GM19324 (cell line): ENCODE results near the gene ZNF77.
"Not testable (repeated sequence)": the region's sequence is repeated elsewhere in the genome, so short reads cannot be mapped to it uniquely, and the experiment has no call there.

Experiments
- ATAC-seq: cut with Tn5 transposase; IDR thresholded peaks from one replicate; pipeline ENCODE4 v1.9.1; 2021; ENCODE audit warnings: mild to moderate bottlenecking, moderate library complexity; ENCODE audit not compliant: unreplicated experiment, low FRiP score

ZNF77 gene

DNA sequence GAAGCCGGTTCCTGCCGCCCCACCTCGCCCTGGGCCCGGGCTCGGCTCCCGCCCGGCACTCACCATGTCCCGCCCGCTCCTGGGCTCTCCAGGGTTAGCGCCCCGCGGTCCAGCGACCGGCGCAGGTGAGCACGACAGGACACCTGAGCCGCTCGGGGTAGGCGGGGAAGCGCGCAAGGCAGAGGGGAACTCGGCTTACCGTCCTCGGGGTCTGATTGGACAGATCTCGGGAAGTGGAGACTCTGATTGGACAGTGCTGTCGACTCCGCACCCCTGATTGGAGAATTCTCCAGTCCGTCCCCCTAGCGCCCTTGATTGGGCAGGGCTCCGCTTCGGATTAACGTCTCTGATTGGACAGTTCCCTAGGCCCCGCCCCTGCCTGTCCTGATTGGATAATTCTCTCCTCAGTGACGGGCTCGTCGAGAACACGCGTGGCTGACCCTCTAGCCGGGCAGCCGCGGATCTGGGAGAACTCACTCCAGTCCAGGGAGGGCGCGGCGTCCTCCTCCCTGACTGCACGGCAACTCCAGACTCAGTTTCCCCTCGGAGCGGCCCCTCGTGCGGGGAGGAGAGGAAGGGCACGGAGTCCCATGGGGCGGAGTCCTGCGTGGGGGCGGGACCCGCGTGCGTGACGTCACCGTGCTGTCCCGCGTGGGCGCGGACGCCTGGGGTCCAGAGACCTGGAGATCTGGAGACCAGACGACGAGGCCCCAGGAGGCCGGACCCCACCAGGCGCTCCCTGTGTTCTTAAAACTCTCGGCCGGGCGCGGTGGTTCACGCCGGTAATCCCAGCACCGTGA lies at the start of gene ZNF77:
Gene ZNF77, minus strand, starts transcription at position 197 of the 800 bp plus-strand sequence. Its CDS starts 131 bp downstream, at position 66.
- ATAC-seq = peak; percentile 96

DNA sequence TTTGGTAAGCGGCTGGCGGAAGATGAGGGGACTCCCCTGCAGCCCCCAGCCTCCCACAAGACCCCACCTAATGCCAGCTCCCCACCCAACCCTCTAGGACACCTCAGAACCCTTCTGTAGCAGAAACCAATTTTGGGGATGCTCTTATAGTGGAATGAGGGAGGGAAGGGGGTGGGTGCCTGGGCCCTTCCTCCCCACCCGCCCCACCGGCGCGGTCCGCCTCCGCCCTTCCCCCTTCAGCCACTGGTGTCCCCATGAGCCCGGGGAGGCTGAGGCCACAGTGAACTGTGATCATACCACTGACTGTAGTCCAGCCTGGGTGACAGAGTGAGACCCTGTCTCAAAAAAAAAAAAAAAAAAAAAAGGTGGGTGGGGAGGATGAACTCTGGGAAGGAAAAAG lies 48.8 kb upstream of the ZNF77 start:
- ATAC-seq = no peak

DNA sequence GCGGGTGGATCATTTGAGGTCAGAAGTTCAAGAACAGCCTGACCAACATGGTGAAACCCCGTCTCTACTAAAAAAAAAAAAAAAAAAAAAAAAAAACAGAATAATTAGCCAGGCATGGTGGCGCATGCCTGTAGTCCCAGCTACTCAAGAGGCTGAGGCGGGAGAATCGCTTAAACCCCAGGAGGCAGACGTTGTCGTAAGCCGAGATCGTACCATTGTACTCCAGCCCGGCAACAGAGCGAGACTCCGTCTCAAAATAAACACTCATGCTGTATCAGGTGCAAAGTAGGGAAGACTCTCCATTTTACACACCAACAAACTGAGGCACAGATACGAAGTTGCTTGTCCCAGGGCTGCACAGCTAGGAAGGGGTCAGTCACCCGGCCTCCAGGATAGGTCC lies 48.2 kb upstream of the ZNF77 start:
- no peak for ATAC-seq

DNA sequence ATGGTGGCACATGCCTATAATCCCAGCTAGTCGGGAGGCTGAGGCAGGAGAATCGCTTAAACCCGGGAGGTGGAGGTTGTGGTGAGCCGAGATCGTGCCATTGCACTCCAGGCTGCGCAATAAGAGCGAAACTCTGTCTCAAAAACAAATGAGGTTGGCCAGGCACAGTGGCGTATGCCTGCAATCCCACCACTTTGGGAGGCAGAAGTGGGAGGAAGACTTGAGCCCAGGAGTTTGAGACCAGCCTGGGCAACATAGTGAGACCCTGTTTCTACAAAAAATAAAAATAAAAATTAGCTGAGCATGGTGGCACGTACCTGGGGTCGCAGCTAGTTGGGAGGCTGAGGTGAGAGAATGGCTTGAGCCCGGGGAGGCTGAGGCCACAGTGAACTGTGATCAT lies 47.6 kb upstream of the ZNF77 start:
- not testable (repeated sequence) for ATAC-seq

DNA sequence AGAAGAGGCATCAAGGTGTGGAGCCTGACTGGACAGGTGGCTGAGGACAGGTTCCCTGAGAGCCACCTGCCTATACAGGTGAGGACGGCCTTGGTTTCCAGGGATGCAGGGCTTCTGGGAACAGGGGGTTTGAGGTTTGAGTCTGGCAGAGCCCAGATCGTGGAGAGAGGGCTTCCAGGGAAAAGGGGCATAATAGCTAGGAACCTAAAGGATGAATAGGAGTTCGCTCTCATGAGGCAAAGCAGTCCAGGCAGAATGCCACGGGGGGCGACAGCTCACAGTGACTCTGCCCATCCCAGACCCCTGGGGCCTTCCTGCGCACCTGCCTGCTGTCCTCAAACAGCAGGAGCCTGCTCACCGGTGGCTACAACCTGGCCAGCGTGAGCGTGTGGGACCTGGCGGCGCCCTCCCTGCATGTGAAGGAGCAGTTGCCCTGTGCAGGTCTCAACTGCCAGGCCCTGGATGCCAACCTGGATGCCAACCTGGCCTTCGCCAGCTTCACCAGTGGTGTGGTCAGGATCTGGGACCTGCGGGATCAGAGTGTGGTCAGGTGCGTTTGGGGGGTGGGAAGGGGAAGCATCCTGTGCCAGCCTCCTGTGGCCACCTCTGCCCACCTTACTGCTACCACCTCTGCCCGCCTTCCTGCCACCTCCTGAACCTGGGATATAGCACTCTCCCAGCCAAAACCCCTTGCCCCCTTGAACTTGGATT lies 44.6 kb upstream of the ZNF77 start:
- ATAC-seq = no peak

DNA sequence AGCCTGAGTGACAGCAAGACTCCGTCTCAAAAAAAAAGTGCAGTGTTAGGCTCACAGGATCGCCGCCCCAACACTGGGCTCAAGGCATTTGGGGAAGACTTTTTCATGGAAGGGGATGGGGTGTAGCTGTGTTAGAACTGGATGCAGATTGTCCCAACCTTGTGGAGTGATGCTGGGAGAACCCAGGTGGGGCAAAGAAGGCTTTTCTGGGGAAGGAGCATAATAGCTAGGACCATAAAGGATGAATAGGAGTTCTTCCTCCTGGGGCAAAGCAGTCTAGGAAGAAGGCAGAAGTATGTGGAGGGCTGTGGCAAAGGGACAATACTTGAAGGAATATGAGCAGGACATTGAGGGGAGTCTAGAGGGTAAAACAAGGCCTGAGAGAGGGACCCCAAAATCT lies 43.8 kb upstream of the ZNF77 start:
- ATAC-seq = no peak

DNA sequence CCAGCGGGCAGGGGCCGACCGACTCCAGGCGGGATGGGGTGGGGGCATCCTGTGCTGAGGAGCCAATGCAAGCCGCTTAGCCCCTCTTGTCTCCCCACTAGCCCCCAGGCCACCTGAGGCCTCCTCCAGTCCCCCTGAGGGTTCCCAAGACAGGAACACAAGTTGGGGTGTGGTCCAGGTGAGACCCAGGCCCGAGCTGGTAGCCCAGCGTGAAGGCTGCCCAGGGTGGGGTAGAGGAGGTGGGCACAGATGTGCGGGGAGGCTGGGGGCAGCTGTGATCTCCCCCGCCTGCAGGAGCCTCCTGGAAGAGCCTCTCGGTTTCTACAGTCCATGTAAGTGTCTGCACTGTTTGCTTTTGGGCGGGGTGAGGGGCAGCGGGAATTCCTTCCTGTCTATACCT lies 43.0 kb upstream of the ZNF77 start:
- ATAC-seq = no peak

DNA sequence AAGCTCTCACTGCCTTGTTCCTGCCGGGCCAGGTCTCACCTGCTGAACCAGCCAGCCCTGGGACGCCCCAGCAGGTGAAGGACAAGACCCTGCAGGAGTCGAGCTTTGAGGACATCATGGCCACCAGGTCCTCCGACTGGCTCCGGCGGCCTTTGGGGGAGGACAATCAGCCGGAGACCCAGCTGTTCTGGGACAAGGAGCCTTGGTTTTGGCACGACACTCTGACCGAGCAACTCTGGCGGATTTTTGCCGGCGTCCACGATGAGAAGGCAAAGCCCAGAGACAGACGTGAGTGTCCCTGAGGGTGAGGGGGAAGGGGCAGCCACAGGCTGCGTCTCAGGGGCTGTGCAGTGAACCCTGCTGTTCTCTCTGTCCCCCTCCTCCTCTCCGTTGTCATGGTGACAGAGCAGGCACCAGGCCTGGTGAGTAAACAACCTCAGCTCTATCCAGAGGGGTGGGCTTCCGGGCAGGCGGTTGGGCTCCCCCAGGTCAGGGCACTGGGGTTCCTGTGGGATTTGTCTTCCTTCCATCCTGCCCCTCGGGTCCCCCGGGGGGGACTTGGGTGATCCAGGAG lies 42.3 kb upstream of the ZNF77 start:
- ATAC-seq = no peak

DNA sequence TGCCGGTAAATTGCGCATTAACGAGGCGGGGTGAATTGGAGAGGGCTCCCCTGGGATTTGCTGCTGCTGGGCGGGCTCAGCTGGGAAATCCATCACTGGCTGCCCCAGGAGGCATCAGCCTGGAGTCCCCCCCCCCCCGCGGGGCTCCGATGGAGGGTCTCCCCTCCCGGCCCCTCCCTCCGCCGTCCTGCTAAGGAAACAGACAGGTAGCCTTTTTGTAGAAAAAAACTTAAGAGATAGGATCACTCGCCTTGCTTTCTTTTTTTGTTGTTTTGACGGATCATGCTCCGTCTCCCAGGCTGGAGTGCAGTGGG lies 39.4 kb upstream of the ZNF77 start:
- ATAC-seq = no peak

DNA sequence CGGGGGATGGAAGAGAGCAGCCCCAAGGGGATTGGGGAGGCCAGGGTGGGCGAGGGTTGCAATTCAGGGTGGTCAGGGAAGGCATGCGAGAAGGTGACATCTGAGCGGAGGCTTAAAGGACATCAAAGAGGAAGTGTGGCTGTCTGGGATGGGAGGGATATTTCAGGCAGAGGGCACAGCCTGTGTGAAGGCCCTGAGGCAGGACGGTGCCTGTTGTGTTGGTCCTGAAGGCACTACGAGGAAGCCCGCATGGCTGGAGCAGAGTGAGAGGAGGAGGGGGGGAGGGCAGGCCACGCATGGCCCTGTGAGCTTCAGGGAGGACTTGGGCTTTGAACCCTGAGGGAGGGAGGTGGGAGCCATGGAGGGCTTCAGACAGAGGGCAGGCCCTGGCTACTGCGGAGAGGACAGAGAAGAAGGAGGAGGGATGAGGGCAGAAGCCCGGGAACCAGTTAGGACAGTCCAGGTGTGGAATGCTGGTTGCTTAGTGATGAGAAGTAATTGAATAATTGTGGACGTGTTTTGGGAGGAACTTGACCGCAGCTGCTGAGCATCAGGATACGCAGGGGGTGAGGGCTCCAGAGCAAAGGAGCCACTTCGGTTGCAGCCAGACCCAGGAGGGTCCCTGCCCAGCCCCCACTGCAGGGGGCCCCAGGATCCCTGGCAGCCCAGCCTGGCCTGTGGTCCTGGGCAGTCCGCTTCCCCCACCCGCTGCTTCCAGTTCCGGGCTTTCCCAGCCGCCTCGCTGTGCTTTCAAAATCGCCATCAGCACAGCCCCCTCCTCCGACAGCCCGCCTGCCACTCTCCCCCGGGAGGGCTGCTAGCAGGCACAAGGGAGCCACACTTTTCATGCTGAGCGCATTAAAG lies 38.8 kb upstream of the ZNF77 start:
- no peak for ATAC-seq

DNA sequence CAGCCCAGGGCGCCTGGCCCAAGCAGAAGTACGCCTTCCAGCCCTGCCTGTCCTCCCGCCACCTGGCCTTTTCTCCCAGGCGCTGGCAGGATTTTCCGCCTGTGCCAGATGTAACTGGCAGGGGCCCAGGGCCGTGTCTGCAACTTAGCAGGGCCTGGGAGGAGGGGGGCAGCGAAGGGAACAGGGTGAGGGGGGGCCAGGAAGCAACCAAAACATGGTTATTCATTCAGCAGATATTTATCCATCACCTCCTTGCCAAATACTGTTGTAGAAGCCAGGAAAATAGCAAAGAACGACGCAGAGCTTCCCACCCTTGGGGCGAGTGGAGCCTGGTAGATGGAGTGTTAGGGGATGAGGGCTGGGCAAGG lies 38.2 kb upstream of the ZNF77 start:
- no peak for ATAC-seq

DNA sequence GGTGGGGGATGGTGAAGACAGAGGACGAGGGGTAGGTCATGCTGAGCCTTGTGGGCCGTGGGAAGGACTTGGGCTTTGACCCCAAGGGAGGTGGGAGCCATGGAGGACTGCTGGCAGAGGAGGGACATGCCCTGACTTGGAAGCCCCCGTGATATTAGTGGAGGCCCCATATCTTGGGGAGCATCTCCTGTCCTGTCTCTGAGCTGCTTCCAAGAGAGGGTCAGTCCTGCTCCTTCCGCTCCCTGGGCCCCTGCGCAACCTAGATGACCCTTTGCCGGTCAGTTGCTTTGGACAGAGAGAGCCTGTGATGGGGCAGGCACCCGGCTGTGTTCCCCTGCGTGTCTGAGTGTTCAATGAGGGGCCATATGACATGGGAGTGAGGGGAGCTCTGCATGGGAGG lies 37.8 kb upstream of the ZNF77 start:
- no peak for ATAC-seq

DNA sequence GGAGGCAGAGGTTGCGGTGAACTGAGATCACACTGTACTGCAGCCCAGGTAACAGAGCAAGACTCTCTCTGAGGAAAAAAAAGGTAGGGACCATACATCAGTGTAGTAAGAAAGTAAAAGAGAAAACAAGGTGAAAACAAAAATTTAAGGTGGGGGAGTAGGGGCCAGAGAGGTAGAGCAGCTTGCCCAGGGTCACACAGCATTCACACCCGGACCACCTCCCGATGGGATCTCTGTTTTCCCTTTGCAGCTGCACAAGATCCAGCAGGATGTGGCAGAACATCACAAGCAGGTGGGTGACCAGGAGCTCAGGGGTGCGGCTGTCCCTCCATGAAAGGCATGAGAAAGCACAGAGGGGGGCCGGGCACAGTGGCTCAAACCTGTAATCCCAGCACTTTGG lies 37.1 kb upstream of the ZNF77 start:
- no peak for ATAC-seq

DNA sequence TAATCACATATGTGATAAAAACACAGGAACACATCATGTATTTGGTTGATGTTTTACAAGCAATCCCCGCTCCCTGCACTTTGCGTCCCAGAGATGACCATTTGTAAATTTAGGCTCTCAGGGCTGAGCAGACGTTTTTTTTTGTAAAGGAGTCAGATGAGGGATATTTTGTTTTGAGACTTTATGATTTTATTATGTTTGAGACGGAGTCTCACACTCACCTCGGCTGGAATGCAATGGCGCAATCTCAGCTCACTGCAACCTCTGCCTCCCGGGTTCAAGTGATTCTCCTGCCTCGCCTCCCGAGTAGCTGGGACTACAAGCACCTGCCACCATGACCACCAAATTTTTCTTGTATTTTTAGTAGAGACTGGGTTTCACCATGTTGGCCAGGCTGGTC lies 34.0 kb upstream of the ZNF77 start:
- no peak for ATAC-seq

DNA sequence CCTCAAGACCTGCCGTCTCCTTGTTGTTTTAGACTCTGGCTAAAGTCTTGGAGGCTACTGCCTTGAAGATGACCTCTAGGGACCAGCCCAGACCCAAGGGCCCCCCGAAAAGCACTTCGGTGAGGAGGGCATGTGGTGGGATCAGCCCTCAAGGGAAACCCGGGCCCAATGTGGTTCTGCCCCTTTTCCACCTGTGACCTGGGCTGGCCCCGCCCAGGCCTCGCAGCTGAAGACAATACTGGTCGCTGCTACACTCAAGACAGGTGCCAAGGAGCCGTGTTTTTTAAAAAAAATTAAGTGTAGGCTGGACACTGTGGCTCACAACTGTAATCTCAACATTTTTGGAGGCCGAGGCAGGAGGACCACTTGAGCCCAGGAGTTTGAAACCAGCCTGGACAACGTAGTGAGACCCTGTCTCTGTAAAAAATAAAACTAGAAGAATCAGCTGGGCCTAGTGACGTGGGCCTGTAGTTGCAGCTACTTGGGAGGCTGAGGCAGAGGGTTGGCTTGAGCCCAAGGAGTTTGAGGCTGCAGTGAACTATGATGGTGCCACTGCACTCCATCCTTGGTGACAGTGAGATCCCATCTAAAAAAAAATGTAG lies 33.5 kb upstream of the ZNF77 start:
- ATAC-seq = no peak

DNA sequence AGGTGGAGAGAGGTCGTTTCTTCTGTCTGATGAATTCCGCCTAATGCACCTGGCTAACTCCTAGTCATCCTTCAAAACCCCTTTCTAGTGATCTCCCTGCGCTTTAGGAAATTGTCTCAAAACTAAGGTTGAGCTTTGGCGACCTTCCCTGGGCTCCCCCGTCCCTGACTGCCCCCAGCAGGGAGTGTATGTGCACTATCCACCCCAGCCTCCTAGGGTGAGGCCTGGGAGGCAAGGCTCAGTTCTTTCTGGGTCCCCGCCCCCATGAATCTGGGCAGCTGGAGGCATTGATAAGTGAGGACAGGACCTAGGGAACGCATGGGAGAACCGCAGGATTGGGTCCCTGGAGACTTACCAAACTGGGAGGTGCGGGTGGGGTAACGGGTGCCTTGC lies 33.0 kb upstream of the ZNF77 start:
- no peak for ATAC-seq

DNA sequence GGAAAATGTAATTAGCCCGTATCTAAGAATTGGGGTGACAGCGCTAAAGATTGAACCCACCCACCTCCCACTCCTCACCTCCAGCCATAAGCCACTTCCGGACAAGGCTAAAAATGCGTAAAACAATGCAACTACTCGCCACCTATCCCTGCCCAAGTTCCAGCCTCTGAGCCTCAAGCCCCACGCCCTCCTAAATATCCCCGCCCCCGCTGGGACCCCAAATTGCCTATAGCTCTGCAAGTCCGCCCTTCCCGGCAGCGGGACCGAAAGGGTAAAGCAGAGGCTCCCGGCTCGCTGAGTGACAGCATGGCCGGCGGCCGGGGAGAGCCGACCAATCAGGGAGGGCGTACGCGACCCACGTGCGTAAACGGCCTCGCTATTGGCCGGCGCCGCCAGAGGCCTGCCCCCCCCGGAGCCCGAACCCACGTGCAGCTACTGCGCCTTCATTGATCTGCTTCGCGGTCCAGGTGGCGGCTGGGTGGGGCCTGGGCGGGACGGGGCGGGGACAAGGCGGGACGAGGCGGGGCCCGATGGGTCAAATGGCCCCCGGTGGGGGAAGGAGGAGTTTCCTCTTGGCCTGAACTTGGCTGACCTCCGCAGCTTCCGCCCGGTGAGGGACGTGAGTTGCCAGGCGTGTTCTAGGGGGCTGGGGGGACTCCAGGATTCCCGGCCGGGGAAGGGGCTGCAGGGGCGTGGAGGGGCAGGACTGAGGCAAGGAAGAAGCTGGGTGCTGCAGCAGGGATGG lies 32.4 kb upstream of the ZNF77 start, which contains the start of gene TLE6:
Gene TLE6, plus strand, starts transcription at position 564 of the 745 bp plus-strand sequence. CDS start 670 bp downstream, outside the sequence.
- ATAC-seq = peak; percentile 98

DNA sequence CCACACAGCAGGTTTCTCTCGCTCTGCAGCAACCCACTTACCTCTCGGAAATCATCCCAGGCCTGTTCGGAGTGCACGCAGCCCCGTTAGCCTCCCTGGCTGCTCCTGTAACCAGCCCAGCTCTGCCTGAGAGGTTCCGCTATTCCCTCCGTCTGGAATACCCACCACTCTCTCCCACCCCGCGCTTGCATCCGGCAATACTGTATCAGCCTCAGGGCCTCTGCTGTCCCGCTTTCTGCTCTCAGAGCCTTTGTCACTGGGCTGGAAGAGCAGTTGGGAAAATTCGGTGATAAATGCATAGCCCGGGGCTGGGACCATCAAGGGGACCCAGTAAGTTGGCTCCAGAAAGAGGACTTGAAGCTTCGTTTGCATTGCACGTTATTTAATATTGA lies 31.8 kb upstream of the ZNF77 start:
- ATAC-seq = no peak

DNA sequence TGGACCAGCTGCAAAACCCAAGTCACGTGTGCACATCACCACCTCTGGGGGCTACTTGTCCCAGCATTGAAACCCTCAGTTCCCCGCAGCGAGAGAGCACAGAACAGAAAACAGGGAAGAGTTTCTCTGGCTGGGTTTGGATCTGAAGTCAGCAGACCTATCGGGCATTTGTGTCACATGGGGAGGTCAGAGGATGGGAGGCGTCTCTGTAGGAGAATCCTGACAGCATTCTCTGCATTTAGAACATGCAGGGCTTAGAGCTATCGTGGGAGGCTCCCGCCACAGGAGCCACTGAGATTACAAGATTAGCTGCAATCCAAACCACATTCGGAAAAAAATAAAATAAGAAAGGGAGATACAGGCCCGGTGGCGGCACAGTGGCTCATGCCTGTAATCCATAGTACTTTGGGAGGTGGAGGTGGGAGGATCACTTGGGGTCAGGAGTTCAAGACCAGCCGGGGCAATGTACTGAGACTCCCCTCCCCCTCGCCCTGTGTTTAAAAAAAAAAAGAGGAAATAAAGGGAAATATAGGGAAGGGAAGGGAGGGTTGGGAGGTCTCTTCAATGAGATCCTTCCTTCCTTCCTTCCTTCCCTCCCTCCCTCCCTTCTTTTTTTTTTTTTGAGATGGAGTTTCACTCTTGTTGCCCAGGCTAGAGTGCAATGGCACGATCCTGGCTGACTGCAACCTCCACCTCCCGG lies 29.7 kb upstream of the ZNF77 start:
- ATAC-seq = no peak
